GM12878 (cell line): Measurements from ENCODE around the gene AIRE. TPM values are rescaled to one million over a fixed set of nuclear protein-coding genes. Genes with fewer than 3 reads are reported as not detected.

ENCODE experiments used
- CREM ChIP-seq: IDR thresholded peaks from 2 replicates; pipeline ENCODE4 v1.6.1; 2014; ENCODE audit warnings: antibody characterized with exemption, low read depth
- CTCF ChIP-seq, 3 experiments: IDR thresholded peaks in 2 of 3; conservative IDR thresholded peaks in 1 of 3; 2 replicates each; pipeline ENCODE4 v1.5.1; 2011; ENCODE audit warnings: low read depth in 3 of 3, low read length in 3 of 3, mild to moderate bottlenecking in 3 of 3, control low read depth in 2 of 3, moderate library complexity in 2 of 3, inconsistent platforms in 1 of 3, mixed read lengths in 1 of 3; ENCODE audit not compliant: control insufficient read depth in 2 of 3, insufficient read depth in 1 of 3; ENCODE audit errors: extremely low read depth in 1 of 3
- IKZF1 ChIP-seq: fragments of 450-650 bp; conservative IDR thresholded peaks from 2 replicates; pipeline ENCODE4 v1.6.1; 2017; ENCODE audit warnings: antibody characterized with exemption, mild to moderate bottlenecking
- KAT2A ChIP-seq: conservative IDR thresholded peaks from 2 replicates; pipeline ENCODE4 v1.6.1; 2011; ENCODE audit warnings: low read depth, low read length; ENCODE audit not compliant: control insufficient read depth
- SUPT20H ChIP-seq: IDR thresholded peaks from 2 replicates; pipeline ENCODE4 v1.6.1; 2011; ENCODE audit warnings: low read depth, mild to moderate bottlenecking, low read length, moderate library complexity, borderline replicate concordance; ENCODE audit not compliant: control insufficient read depth
- ZBTB4 ChIP-seq: fragments of 450-650 bp; formaldehyde crosslinking; IDR thresholded peaks from 2 replicates; pipeline ENCODE4 v1.4.0; 2022; ENCODE audit warnings: mild to moderate bottlenecking, moderate library complexity
- ZNF384 ChIP-seq: IDR thresholded peaks from 2 replicates; pipeline ENCODE4 v1.6.1; 2012; ENCODE audit warnings: low read depth, mild to moderate bottlenecking, low read length, improper control_type of control experiment, borderline replicate concordance
- ZSCAN29 ChIP-seq: fragments of 450-650 bp; IDR thresholded peaks from 2 replicates; pipeline ENCODE4 v1.6.1; 2017; ENCODE audit warnings: mild to moderate bottlenecking, moderate library complexity
- polyA plus RNA-seq, 11 experiments: library from polyadenylated mRNA; depleted of rRNA in 4 of 11; unstranded in 6 of 11; stranded (reverse) in 5 of 11; fragments of >200 nt; fragmentation: Nextera tagmentation in 4 of 11; fragmentation: Illumina TruSeq in 1 of 11; extraction: Ambion mirVana in 4 of 11; extraction: Trizol in 1 of 11; gene quantifications; 1 replicate in 1 of 11; 2 replicates in 10 of 11; pipeline versions ENCODE4 v1.2.1 to v1.2.3, GENCODE V29; 2011 to 2016; ENCODE audit warnings: inconsistent platforms in 2 of 11, missing spikeins in 2 of 11, low read depth in 1 of 11
- total RNA-seq, 4 experiments: library from RNA; depleted of rRNA in 3 of 4; stranded (reverse); fragments of >200 nt in 3 of 4; fragmentation: Illumina TruSeq in 1 of 4; extraction: Trizol in 1 of 4; gene quantifications; 2 replicates each; pipeline versions ENCODE4 v1.2.1 to v1.2.3, GENCODE V29; 2013 to 2021
- TF ChIP-seq, protein P1 (sequence below): fragments of 450-650 bp; IDR thresholded peaks from 2 replicates; pipeline ENCODE4 v1.6.1; 2016; ENCODE audit warnings: mild to moderate bottlenecking

The AIRE gene
- total and polyA plus RNA-seq, 10 of the 15 experiments (the other 5 are each of a cell fraction or from before 2014, with no cell fraction given), result 0.05 to 0.10 TPM; not detected in 8

DNA sequence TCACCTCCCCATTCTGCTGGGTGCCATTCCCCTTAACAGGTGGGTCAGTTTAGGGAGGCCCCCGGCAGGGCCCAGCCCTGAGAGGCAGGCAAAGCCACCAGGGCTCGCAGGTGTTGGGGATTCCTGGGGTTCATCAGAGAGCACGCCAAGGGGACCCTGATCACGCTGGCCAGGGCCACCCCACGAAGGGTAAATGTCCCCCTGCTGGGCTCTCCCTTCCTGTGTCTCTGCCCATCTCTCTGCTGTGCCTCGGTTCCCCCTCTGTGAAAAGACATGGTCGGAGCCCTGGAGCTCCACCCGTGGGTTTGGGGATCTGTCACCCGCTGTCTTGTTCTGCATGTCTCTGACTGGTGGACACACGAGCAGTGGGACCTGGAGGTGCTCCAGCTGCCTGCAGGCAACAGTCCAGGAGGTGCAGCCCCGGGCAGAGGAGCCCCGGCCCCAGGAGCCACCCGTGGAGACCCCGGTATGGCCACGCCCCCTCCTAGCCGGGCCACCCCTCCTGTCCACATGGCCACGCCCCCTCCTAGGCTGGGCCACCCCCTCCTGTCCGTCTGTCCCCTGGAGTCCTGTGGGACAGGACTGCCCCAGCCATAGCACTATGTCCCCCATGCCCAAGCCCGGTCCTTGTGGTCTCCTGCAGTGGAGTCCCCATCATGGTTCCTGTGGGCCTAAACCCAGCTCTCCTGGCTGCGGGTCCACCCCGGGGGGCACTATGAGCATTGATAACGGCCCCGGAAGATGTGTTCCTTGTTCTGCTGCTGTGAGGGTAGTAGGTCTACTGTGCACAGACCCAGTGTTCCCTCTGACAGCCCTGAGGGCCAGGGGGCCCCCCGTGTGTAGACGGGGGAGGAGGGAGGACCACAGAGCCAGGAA, 6.5 kb downstream of the AIRE start (continued):
- TF ChIP-seq, protein P1, sequence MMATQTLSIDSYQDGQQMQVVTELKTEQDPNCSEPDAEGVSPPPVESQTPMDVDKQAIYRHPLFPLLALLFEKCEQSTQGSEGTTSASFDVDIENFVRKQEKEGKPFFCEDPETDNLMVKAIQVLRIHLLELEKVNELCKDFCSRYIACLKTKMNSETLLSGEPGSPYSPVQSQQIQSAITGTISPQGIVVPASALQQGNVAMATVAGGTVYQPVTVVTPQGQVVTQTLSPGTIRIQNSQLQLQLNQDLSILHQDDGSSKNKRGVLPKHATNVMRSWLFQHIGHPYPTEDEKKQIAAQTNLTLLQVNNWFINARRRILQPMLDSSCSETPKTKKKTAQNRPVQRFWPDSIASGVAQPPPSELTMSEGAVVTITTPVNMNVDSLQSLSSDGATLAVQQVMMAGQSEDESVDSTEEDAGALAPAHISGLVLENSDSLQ, result no peak
- TF ChIP-seq SUPT20H, result no peak
- no peak for TF ChIP-seq CTCF (IDR thresholded peaks at IDR 0.05 in 2 of 3, conservative IDR thresholded peaks at IDR 0.05 in 1 of 3; ENCODE audit: control insufficient read depth in 2 of 3, extremely low read depth in 1 of 3, insufficient read depth in 1 of 3, low read depth in 3 of 3, low read length in 3 of 3)
- no peak for TF ChIP-seq ZBTB4 (CRISPR knock-in tag)
- TF ChIP-seq ZSCAN29, result no peak
- TF ChIP-seq KAT2A, result no peak
- no peak for TF ChIP-seq IKZF1
- no peak for TF ChIP-seq ZNF384
- no peak for TF ChIP-seq CREM
- TF ChIP-seq, all 136 proteins: peak for 0
